Stomach (tissue), 4 donors: Measurements from ENCODE around the gene HMGXB3.

ENCODE experiments used
- CTCF ChIP-seq, 7 experiments: fragments of 450-650 bp in 4 of 7; fragments of 200-600 bp in 3 of 7; sonication (generic) in 3 of 7; IDR thresholded peaks; one replicate each; pipeline ENCODE4 v1.5.1; 2016 to 2019; ENCODE audit warnings: antibody characterized with exemption in 7 of 7, control low read depth in 2 of 7, mild to moderate bottlenecking in 1 of 7
- EP300 ChIP-seq: sonication (generic); formaldehyde crosslinking; IDR thresholded peaks from one replicate; pipeline ENCODE4 v1.6.1; 2017; ENCODE audit warnings: antibody characterized with exemption
- POLR2A ChIP-seq, 4 donors: fragments of 450-650 bp; IDR thresholded peaks; one replicate each; pipeline ENCODE4 v1.6.1; 2016; ENCODE audit warnings: antibody characterized with exemption in 4 of 4, control low read depth in 2 of 4, mild to moderate bottlenecking in 1 of 4, moderate library complexity in 1 of 4
- POLR2AphosphoS5 ChIP-seq, 3 donors: sonication (generic); formaldehyde crosslinking; IDR thresholded peaks; one replicate each; pipeline ENCODE4 v1.6.1; 2016; ENCODE audit warnings: antibody characterized with exemption in 3 of 3

- no peak for TF ChIP-seq POLR2A (IDR thresholded peaks at IDR 0.05)
- TF ChIP-seq POLR2AphosphoS5 (IDR thresholded peaks at IDR 0.05), result no peak
- no peak for TF ChIP-seq CTCF (IDR thresholded peaks at IDR 0.05)
- no peak for TF ChIP-seq EP300
These were observed 51.9 kb downstream of the HMGXB3 start for GRCh38 chr5:150052226-150052955.
